HG03457 (cell line): ENCODE data around the gene PLIN4.
"Not testable (repeated sequence)": the region's sequence is repeated elsewhere in the genome, so short reads cannot be mapped to it uniquely, and the experiment has no call there.

Experiments used
- ATAC-seq: cut with Tn5 transposase; IDR thresholded peaks from one replicate; pipeline ENCODE4 v1.9.1; 2021; ENCODE audit warnings: moderate number of reproducible peaks; ENCODE audit not compliant: unreplicated experiment

Gene PLIN4

DNA sequence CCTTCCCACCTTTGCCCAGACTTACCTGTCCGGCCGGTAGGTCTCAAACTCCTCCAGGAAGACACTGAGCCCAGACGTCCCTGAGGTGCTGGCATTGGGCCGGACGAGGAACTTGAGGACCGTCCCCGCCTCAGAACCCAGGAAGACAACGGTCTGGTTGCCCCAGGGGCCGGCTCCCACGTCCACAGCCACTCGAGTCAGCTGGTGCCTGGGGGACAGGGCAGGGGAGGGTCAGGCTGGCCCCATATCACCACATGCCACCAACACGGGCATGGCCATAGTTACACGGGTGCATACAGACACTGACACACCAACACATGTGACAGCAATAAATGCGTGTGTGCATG lies 29.9 kb upstream of the PLIN4 start:
- no peak for ATAC-seq

DNA sequence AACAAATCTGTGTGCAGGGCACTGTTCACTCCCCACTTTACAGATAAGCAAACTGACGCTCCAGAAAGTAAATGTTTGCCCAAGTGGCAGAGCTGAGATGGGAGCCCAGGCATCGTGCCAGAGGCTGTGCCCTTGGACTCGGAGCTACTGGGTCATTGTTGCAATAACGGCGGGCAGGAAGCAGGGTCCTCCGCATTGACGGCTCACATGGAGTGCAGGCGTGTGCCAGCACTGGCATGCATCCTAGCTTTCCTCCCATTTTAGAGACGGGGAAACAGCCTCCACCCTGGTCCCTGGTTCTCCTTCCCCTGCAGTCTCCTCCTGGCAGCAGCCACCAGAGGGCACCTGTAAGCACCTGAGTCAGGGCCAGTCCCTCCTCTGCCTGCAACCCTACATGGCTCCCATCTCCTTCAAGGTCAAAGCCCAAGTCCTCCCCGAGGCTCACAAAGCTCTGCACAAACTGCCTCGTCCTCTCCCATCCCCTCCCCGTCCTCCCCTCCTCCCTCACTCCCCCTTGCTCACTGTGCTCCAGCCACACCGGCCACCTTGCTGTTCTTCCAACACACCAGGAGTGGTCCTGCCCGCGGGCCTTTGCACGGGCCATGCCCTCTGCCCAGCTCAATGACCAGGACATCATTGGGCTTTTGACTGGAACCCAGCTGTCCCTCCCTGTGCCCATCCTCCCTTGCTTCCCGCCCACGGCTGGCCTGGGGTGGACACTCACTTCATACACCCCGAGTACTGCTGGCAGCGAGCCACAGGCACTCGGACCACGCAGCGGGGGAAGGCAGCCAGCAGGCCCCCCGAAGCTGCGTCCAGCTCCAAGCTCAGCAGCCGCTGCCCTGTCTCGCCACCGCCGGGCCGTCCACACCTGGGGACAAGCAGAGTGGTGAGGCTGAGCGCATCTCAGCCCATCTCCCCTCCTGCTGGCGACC lies 29.3 kb upstream of the PLIN4 start:
- no peak for ATAC-seq

- no peak for ATAC-seq
Observed at GRCh38 chr19:4543842-4544647, 25.8 kb upstream of the PLIN4 start.

GRCh38 chr19:4542896-4543841 lies 24.9 kb upstream of the PLIN4 start:
- ATAC-seq, result no peak

DNA sequence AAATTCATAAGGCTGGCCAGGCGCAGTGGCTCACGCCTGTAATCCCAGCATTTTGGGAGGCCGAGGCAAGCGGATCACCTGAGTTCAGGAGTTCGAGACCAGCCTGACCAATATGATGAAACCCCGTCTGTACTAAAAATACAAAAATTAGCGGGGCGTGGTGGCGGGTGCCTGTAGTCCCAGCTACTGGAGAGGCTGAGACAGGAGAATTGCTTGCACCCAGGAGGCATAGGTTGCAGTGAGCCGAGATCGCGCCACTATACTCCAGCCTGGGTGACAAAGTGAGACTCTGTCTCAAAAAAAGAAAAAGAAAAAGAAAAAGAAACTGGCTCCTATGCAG lies 23.5 kb upstream of the PLIN4 start:
- ATAC-seq, result not testable (repeated sequence)

- ATAC-seq, result no peak
Observed at GRCh38 chr19:4541114-4541805, 23.0 kb upstream of the PLIN4 start.

DNA sequence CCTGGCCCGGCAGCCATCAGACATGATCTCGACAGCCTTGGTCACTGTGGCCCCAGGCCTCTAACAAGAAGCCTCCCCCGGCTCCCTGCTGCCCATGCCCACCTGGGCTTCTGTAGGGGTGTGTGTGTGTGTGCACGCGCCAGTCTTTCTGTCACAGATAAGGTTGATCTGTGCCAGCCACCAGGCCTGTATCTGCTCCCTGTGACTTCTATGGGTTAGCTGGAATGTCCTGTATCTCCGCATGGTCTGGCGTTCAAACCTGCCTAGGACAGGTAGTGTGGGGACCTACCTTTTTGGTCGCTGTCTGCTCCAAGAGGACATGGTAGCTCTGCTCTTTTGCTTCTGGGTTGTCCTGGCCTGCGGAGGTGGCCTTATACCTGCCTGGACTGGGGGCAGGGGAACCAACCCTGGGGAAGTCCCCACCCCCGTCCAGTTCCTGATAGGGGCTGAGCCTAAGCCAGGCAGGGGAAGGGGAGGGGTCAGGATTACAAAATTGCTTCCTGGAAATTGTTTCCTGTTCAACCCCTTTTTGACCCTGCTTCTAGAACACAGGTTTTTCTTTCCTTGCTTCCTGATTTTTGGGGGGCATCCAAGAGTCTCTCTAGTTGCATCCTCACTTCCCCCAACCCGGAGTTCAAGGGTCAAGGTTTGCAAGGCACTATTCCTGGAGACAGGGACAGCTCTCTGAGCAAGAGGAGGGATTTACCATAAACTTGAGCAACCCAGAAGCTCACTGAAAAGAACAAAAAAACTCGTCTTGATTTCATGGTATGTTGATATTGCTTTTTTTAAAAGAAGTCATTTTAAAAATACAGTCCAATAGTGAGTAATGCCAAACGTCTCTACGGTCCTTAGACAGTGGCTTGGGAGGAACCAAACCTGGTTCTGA lies 21.7 kb upstream of the PLIN4 start, which contains the start of gene LRG1:
LRG1 (minus strand) TSS at position 344 of the 889 bp plus-strand sequence; CDS start at position 321, 23 bp downstream.
- ATAC-seq, result no peak

DNA sequence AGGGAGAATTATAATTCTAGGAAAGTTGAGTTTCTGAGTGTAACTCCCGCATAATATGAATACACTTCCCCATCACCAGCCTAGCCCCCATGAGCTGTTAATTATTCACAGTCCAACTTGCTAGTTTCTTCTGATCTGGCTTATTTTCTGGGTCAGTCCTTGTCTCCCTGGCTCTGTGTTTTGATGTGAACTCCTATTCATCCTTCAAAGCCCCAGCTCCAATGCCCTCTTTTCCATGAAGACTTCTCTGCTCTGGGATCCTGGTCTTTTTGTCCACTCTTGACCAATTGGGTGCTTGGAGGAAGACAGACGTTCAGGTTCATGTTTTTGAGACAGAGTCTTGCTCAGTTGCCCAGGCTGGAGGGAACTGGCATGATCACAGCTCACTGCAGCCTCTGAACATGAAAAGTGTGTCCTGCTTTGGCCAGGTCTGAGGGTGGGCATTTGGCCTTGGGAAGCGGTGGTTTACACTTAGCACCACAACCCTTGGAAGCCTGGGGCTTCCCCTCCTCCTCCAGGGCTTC lies 20.9 kb upstream of the PLIN4 start:
- no peak for ATAC-seq

DNA sequence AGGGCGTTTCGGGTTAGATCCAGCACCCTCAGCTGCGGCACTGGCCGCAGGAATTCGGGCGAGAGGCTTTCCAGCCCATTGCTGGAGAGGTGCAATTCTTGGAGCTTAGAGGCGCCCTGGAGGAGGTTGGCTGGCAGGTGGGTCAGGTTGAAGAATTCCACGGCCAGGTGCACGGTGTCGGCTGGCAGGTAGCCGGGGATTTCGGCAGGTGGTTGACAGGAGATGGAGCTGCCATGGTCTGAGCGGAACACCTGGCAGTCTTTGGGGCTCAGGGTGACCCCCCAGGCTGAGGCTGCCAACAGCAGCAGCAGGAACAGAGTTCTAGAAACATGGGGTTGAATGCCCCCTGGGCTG lies 20.3 kb upstream of the PLIN4 start:
- ATAC-seq, result no peak

DNA sequence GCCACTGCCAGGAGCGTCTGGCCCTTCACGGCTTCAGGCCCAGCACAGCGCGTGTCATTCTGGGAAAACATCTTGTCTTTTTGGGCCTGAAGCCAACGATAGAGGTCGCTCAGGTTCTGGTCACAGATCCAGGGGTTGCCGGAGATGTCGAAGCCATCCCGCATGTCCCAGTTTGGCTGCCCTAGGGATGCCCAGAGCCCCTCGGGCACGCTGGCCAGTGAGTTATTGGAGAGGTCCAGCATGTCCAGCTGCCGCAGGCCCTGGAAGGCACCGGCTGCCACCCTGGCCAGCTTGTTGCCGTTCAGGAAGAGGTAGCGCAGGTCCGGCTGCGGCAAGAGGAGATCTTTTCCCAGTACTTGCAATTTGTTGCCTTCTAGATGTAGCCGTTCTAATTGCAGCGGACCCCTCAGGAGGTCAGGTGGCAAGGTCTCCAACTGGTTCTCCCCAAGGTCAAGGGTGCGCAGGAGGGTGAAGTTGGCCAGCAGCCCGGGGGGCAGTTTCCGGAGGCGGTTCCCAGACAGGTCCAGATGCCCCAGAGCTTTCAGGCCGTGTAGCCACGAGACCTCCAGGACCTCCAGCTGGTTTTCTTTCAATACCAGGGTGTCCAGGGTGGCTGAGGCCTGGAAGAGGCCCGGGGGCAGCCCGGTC lies 19.8 kb upstream of the PLIN4 start:
- no peak for ATAC-seq

GRCh38 chr19:4536798-4537197 lies 18.5 kb upstream of the PLIN4 start:
- ATAC-seq, result no peak

- ATAC-seq, result no peak
Observed at GRCh38 chr19:4534836-4535658, 16.8 kb upstream of the PLIN4 start, which contains the start of gene PLIN5. TSS of gene PLIN5 (minus strand) at chr19:4535224. CDS start at chr19:4534074, 1,150 bp downstream.

- no peak for ATAC-seq
Observed at GRCh38 chr19:4533835-4534424, 15.6 kb upstream of the PLIN4 start.

DNA sequence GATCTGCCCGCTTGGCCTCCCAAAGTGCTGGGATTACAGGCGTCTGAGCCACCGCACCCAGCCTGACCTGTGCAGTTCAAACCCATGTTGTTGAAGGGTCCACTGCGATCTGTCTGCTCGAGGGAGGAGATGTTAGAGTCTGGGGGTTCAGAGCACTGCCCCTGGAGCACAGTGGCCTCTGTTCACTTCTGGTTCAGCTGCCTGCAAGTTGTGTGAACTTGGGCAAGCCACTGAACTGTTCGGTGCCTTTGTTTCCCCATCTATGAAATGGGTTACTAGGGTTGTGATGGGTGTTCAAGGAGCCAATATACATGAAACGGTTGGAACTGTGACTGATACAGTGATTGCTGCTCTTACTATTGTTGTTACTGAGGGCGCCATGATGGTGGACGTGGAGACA lies 15.0 kb upstream of the PLIN4 start:
- no peak for ATAC-seq

DNA sequence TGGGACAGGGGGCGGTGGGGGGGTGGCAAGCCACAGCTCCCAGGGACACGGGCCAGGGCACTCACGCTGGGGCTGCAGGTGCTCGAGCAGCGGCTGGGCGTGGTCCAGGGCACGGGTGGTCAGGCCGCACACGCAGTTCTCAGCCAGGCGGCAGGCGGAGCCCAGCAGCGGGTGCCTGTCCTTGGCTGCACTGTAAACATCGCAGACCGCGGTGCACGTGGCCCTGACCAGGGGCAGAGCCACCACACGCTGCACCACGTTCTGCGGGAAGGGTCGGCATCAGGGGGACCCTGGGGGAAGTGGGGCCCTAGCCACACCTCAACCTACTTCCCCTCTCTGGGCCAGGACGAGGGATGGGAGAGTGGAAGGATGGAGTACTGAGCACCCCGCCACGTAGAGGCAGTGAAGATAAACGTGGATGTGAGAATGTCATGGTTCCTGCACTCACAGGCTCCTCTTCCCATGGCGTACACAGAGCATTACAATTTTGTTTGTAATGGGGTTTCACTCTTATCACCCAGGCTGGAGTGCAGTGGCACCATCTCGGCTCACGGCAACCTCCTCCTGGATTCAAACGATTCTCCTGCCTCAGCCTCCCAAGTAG lies 13.4 kb upstream of the PLIN4 start:
- no peak for ATAC-seq

GRCh38 chr19:4529924-4530522 lies 11.7 kb upstream of the PLIN4 start:
- ATAC-seq, result no peak

DNA sequence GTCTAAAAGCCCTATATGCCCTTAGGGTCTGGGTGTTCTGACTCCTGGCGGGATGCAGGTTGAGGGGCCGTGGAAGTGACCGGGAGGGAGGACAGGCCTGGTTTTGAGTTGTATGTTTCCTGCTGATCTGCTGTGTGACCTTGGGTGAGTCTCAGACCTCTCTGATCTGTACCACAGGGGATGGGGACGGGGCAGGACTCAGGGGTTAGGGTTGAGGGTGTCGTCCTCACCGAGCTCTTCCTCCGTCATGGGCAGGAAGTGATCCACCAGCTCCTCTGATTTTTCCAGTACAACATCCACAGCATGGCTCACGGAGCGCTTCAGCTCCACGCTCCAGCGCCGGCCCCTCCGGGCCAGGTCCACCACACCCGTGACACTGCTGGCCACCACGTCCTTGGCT lies 10.6 kb upstream of the PLIN4 start:
- ATAC-seq, result no peak
